ENCODE results near the gene CAP1.

Gene CAP1

DNA sequence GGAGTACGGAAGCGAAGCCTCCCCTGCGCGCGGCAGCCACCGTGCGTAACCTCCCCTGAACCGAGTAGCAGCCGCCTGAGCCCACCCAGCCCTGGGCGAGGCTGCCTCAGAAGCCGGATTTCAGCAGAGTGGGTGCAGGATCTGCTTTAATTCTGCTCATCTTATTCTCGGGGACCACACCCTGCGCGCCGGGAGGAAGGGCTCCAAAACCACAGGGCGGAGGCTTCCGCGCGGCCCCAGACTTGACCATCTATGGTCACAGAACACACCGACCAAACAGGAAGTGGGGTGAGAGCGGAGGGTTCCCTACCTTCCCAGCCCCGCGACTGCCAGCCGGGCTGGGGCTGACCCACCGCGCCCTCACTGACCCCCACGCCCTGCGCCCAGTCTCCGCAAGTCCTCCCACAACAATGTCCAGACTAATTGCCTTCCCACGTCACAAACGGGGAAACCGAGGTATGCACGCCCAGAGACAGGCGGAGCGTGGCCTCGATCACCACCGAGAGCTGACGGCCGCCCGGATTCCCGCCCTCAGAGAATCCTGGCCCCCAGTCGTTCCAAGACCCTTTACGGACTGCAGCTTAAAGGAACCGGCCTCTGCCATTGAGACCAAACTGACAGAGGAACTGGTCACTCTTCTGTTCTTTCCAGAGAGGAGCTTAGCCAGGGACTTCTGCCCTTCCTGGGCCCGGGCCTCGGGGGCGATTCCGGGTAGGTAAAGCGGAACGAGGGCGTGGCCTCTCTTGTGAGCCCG lies 595 bp upstream of the CAP1 start:
- DNase-seq (ENCODE audit: low spot score): peak; percentile 91
- in situ Hi-C loops (cut with MboI; ENCODE audit: low sequenced_read_pairs, unreplicated experiment): no loop called here
- TF ChIP-seq, protein P1, sequence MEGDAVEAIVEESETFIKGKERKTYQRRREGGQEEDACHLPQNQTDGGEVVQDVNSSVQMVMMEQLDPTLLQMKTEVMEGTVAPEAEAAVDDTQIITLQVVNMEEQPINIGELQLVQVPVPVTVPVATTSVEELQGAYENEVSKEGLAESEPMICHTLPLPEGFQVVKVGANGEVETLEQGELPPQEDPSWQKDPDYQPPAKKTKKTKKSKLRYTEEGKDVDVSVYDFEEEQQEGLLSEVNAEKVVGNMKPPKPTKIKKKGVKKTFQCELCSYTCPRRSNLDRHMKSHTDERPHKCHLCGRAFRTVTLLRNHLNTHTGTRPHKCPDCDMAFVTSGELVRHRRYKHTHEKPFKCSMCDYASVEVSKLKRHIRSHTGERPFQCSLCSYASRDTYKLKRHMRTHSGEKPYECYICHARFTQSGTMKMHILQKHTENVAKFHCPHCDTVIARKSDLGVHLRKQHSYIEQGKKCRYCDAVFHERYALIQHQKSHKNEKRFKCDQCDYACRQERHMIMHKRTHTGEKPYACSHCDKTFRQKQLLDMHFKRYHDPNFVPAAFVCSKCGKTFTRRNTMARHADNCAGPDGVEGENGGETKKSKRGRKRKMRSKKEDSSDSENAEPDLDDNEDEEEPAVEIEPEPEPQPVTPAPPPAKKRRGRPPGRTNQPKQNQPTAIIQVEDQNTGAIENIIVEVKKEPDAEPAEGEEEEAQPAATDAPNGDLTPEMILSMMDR (IDR thresholded peaks at IDR 0.05; ENCODE audit: borderline replicate concordance, control extremely low read depth, extremely low read depth, insufficient read depth, missing control alignments): no peak

DNA sequence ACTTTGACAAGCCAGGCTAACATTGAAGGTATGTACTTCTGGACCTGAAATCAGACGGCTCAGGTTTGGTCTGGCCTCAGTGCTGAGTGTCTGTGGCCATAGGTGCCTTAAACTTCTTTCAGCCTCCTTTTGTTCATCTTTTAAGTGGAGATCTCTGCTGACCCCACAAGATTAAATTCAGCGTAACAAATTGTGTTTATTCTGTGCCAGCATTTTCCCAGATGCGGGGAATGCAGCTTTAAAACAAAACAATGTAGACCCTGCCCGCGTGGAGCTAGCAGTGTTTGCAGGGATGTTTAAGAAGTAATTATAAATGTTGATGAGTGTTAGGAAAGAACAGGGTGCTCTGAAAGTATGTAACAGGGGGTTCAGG lies 923 bp downstream of the CAP1 start:
- in situ Hi-C loops (cut with MboI; ENCODE audit: low sequenced_read_pairs, unreplicated experiment): no loop called here
- TF ChIP-seq, protein P1 (IDR thresholded peaks at IDR 0.05; ENCODE audit: borderline replicate concordance, control extremely low read depth, extremely low read depth, insufficient read depth, missing control alignments): no peak

DNA sequence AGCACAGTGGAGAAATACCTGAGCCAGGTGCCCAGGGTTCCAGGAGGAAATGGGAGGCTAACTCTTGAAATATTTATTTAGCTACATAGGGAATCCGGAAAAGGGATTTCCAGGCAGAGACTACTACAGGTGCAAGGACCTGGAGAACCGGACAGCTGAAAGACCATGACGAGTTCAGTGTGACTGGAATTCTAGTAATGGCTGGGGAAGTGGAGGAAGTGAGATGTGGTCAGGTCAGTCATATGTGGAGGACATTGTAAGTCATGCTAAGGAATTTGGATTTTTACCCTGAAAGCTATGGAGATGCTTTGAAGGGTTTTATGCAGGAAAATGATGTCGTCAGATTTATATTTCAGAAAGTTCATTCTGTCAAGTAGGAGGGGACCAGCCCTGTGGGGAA lies 1.8 kb downstream of the CAP1 start:
- in situ Hi-C loops (cut with MboI; ENCODE audit: low sequenced_read_pairs, unreplicated experiment): no loop called here
- no peak for DNase-seq (ENCODE audit: low spot score)
- TF ChIP-seq, protein P1 (IDR thresholded peaks at IDR 0.05; ENCODE audit: borderline replicate concordance, control extremely low read depth, extremely low read depth, insufficient read depth, missing control alignments): no peak

More for the DNA sequence above, 923 bp downstream of the CAP1 start:
- DNase-seq (ENCODE audit: low spot score): no peak

DNA sequence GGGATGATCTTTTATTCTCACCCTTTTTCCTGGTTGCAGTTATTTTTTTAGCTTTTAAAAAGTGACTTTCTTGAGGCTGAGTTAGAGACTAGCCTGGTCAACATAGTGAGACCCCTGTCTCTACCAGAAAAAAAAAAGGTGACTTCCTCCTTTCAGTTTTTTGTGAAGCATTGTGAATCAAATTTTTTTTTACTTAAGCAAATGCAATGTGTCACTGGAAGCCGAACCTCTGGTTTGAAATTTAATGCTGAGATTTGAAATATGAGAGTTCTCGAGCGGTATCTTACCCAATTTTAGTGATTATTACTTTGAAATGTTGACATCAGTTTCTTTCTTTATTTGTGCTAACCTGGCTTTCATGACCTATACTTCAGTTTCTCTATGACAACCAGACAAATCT lies 3.6 kb downstream of the CAP1 start:
- TF ChIP-seq, protein P1 (IDR thresholded peaks at IDR 0.05; ENCODE audit: borderline replicate concordance, control extremely low read depth, extremely low read depth, insufficient read depth, missing control alignments): no peak
- no peak for DNase-seq (ENCODE audit: low spot score)
- in situ Hi-C loops (cut with MboI; ENCODE audit: low sequenced_read_pairs, unreplicated experiment): no loop called here

DNA sequence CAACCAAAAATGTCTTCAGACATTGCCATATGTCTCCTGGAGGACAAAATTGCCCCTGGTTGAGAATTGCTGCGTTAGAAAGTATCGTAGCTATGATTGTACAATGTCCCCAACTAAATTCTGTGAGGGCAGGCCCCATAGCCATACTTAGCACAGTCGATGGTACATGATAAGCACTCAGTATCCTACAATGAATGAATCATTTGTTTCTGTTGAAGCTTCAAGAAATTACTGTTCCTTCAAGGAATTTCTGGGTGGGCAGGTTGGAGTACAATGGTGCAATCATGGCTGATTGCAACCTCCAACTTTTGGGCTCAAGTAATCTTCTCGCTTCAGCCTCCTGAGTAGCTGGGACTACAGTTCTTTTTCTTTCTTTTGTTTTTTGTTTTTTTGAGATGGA lies 4.7 kb downstream of the CAP1 start:
- DNase-seq (ENCODE audit: low spot score): no peak
- in situ Hi-C loops (cut with MboI; ENCODE audit: low sequenced_read_pairs, unreplicated experiment): no loop called here
- TF ChIP-seq, protein P1 (IDR thresholded peaks at IDR 0.05; ENCODE audit: borderline replicate concordance, control extremely low read depth, extremely low read depth, insufficient read depth, missing control alignments): no peak

DNA sequence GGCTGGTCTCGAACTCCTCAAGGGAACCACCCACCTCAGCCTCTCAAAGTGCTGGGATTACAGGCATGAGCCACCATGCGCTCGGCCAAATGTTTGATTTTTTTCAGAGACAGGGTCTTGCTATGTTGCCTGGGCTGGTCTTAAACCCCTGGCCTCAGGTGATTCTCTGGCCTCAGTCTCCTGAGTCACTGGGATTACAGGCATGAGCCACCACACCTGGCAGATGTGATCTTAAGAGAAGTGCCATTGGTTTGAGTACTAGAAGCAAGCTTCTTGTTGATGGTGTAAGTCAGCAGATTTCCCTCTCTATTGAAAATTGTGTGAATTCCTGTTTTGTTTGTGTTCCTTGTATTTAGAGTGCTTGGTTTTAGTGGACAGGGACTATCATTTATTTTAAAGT lies 5.2 kb downstream of the CAP1 start:
- DNase-seq (ENCODE audit: low spot score): no peak
- TF ChIP-seq, protein P1 (IDR thresholded peaks at IDR 0.05; ENCODE audit: borderline replicate concordance, control extremely low read depth, extremely low read depth, insufficient read depth, missing control alignments): no peak
- in situ Hi-C loops (cut with MboI; ENCODE audit: low sequenced_read_pairs, unreplicated experiment): no loop called here

All from GM13976 (cell line).